Liver (tissue), 9 donors: ENCODE measurements around the gene MKKS. TPM values are rescaled to one million over a fixed set of nuclear protein-coding genes. Genes with fewer than 3 reads are reported as not detected.

ENCODE experiments used
- DNase-seq: peaks from one replicate; pipeline ENCODE4 v3.0.0-alpha.2; 2017; ENCODE audit warnings: low spot score
- H3K27ac ChIP-seq, 2 donors: one replicate each; pipeline ENCODE4 v1.7.0; 2013; ENCODE audit warnings: inconsistent platforms in 2 of 2, low read length in 2 of 2, control low read depth in 1 of 2, low read depth in 1 of 2, mild to moderate bottlenecking in 1 of 2
- H3K27me3 ChIP-seq, 4 donors: one replicate each; pipeline versions ENCODE4 v1.6.1 to v1.7.0; 2013; ENCODE audit warnings: low read length in 3 of 4, inconsistent platforms in 1 of 4, mild to moderate bottlenecking in 1 of 4, moderate library complexity in 1 of 4; ENCODE audit not compliant: control insufficient read depth in 4 of 4, insufficient read depth in 4 of 4
- H3K36me3 ChIP-seq, 4 donors: one replicate each; pipeline versions ENCODE4 v1.6.1 to v1.7.0; 2013; ENCODE audit warnings: low read length in 3 of 4, mild to moderate bottlenecking in 3 of 4, low read depth in 1 of 4, moderate library complexity in 1 of 4; ENCODE audit not compliant: control insufficient read depth in 4 of 4, insufficient read depth in 3 of 4
- H3K4me1 ChIP-seq, 4 donors: one replicate each; pipeline versions ENCODE4 v1.6.1 to v1.7.0; 2013; ENCODE audit warnings: low read length in 3 of 4, mild to moderate bottlenecking in 3 of 4, moderate library complexity in 1 of 4; ENCODE audit not compliant: control insufficient read depth in 4 of 4, insufficient read depth in 4 of 4
- H3K4me3 ChIP-seq, 3 donors: one replicate each; pipeline versions ENCODE4 v1.6.1 to v1.7.0; 2013; ENCODE audit warnings: low read length in 3 of 3, control low read depth in 1 of 3, low read depth in 1 of 3, mild to moderate bottlenecking in 1 of 3
- H3K9ac ChIP-seq, 2 donors: one replicate each; pipeline ENCODE4 v1.7.0; 2013; ENCODE audit warnings: low read length in 2 of 2, mild to moderate bottlenecking in 2 of 2, moderate library complexity in 2 of 2, control low read depth in 1 of 2, low read depth in 1 of 2
- H3K9me3 ChIP-seq, 4 donors: one replicate each; pipeline versions ENCODE4 v1.6.1 to v1.7.0; 2013; ENCODE audit warnings: low read length in 3 of 4; ENCODE audit not compliant: control insufficient read depth in 4 of 4
- EGR1 ChIP-seq, 2 donors: IDR thresholded peaks; 2 replicates each; pipeline ENCODE4 v1.6.1; 2016 to 2018; ENCODE audit warnings: antibody characterized with exemption in 2 of 2, low read depth in 2 of 2
- FOXA1 ChIP-seq: IDR thresholded peaks from 2 replicates; pipeline ENCODE4 v1.6.1; 2016; ENCODE audit warnings: antibody characterized with exemption
- FOXA2 ChIP-seq: IDR thresholded peaks from 2 replicates; pipeline ENCODE4 v1.6.1; 2016; ENCODE audit warnings: antibody characterized with exemption
- GABPA ChIP-seq, 2 donors: IDR thresholded peaks in 1 of 2; conservative IDR thresholded peaks in 1 of 2; 2 replicates each; pipeline ENCODE4 v1.6.1; 2016; ENCODE audit warnings: antibody characterized with exemption in 2 of 2, mild to moderate bottlenecking in 1 of 2, moderate library complexity in 1 of 2
- HNF4A ChIP-seq, 2 donors: conservative IDR thresholded peaks; 2 replicates each; pipeline ENCODE4 v1.6.1; 2016; ENCODE audit warnings: antibody characterized with exemption in 2 of 2, mild to moderate bottlenecking in 2 of 2
- HNF4G ChIP-seq: IDR thresholded peaks from 2 replicates; pipeline ENCODE4 v1.6.1; 2016; ENCODE audit warnings: antibody characterized with exemption
- NR2F2 ChIP-seq: IDR thresholded peaks from 2 replicates; pipeline ENCODE4 v1.6.1; 2016; ENCODE audit warnings: antibody characterized with exemption
- RAD21 ChIP-seq, 2 donors: IDR thresholded peaks; 2 replicates each; pipeline ENCODE4 v1.6.1; 2016; ENCODE audit warnings: antibody characterized with exemption in 2 of 2, mild to moderate bottlenecking in 2 of 2
- RXRA ChIP-seq, 2 donors: IDR thresholded peaks; 2 replicates each; pipeline ENCODE4 v1.6.1; 2017 to 2018; ENCODE audit warnings: antibody characterized with exemption in 2 of 2, mild to moderate bottlenecking in 1 of 2
- SP1 ChIP-seq: IDR thresholded peaks from 2 replicates; pipeline ENCODE4 v1.6.1; 2018; ENCODE audit warnings: antibody characterized with exemption, mild to moderate bottlenecking
- TAF1 ChIP-seq: conservative IDR thresholded peaks from 2 replicates; pipeline ENCODE4 v1.6.1; 2016; ENCODE audit warnings: antibody characterized with exemption, mild to moderate bottlenecking
- YY1 ChIP-seq: IDR thresholded peaks from 2 replicates; pipeline ENCODE4 v1.6.1; 2016; ENCODE audit warnings: antibody characterized with exemption, mild to moderate bottlenecking
- WGBS: extraction: QIAGEN DNeasy Blood & Tissue Kit; methylation state at CpG from one replicate; pipeline ENCODE4 v1.1.7; 2013; 5-methylcytosine and 5-hydroxymethylcytosine counted together
- polyA plus RNA-seq, 2 donors: library from polyadenylated mRNA; stranded (reverse) in 1 of 2; unstranded in 1 of 2; fragments of 200-250 nt in 1 of 2; fragments of >200 nt in 1 of 2; fragmentation: Nextera tagmentation in 1 of 2; extraction: Ambion mirVana in 1 of 2; gene quantifications; one replicate each; pipeline versions ENCODE4 v1.2.1 to v1.2.3, GENCODE V29; 2013 to 2015
- total RNA-seq, 2 donors: library from RNA; depleted of rRNA; stranded (reverse); fragments of >200 nt; gene quantifications; one replicate each; pipeline ENCODE4 v1.2.3, GENCODE V29; 2014
- TF ChIP-seq, protein P1 (sequence below): IDR thresholded peaks from 2 replicates; pipeline ENCODE4 v1.6.1; 2016; ENCODE audit warnings: antibody characterized with exemption
- TF ChIP-seq, protein P2 (sequence below): IDR thresholded peaks from 2 replicates; pipeline ENCODE4 v1.6.1; 2016; ENCODE audit warnings: antibody characterized with exemption
- TF ChIP-seq, protein P3 (sequence below): IDR thresholded peaks from 2 replicates; pipeline ENCODE4 v1.6.1; 2016; ENCODE audit warnings: antibody characterized with exemption
- TF ChIP-seq, protein P4 (sequence below): IDR thresholded peaks from 2 replicates; pipeline ENCODE4 v1.6.1; 2016; ENCODE audit warnings: antibody characterized with exemption, mild to moderate bottlenecking
- TF ChIP-seq, protein P5 (sequence below): fragments of 150-350 bp; IDR thresholded peaks from 2 replicates; pipeline ENCODE4 v1.5.1; 2017; ENCODE audit warnings: improper control_type of control experiment, low read depth, low read length; ENCODE audit not compliant: missing input control
- donor health status: healthy.
- donor health status: healthy.
- donor health status: healthy.
- donor health status: healthy.
- donor health status: healthy.

MKKS gene
- total and polyA plus RNA-seq, 4 donors = 8.3 to 19.1 (median 14.7) TPM

DNA sequence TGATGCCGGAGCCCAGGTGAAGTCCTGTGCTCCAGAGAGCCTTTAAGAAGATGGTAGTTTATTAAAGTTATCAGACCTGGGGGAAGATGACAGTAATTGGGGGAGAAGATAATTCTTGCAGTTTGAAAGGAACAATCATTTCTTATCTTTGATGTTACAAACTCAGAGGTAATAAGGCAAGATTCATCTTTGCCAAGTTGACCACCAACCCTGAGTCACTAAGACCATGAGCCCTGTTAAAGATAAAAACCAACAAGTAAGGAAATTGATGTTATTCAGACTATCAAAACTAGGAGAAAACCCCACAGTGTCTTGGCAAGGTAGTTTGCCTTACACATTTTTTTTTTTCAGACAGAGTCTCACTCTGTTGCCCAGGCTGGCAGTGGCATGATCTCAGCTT lies 73.1 kb downstream of the MKKS start:
- no peaks in the 10 kb centered on the region for H3K27me3 ChIP-seq
- H3K9ac ChIP-seq = no peak overlapping the region
- H3K27ac ChIP-seq = no peak overlapping the region
- H3K4me1 ChIP-seq = peaks cover 0 to 6% (median 3%) of the 10 kb centered on the region in 4 donors
- H3K4me3 ChIP-seq = no peak overlapping the region
- no peaks in the 10 kb centered on the region for H3K9me3 ChIP-seq
- 92% methylated on average over 1 of the region's 1 CpG for WGBS
- TF ChIP-seq, protein P1, sequence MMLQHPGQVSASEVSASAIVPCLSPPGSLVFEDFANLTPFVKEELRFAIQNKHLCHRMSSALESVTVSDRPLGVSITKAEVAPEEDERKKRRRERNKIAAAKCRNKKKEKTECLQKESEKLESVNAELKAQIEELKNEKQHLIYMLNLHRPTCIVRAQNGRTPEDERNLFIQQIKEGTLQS = no peak
- TF ChIP-seq FOXA2 = no peak
- no peak for TF ChIP-seq YY1
- TF ChIP-seq RXRA (IDR thresholded peaks at IDR 0.05) = no peak
- no peak for TF ChIP-seq SP1
- TF ChIP-seq EGR1 (IDR thresholded peaks at IDR 0.05; ENCODE audit: low read depth in 2 of 2) = no peak
- TF ChIP-seq, protein P2, sequence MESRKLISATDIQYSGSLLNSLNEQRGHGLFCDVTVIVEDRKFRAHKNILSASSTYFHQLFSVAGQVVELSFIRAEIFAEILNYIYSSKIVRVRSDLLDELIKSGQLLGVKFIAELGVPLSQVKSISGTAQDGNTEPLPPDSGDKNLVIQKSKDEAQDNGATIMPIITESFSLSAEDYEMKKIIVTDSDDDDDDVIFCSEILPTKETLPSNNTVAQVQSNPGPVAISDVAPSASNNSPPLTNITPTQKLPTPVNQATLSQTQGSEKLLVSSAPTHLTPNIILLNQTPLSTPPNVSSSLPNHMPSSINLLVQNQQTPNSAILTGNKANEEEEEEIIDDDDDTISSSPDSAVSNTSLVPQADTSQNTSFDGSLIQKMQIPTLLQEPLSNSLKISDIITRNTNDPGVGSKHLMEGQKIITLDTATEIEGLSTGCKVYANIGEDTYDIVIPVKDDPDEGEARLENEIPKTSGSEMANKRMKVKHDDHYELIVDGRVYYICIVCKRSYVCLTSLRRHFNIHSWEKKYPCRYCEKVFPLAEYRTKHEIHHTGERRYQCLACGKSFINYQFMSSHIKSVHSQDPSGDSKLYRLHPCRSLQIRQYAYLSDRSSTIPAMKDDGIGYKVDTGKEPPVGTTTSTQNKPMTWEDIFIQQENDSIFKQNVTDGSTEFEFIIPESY = no peak
- TF ChIP-seq, protein P3, sequence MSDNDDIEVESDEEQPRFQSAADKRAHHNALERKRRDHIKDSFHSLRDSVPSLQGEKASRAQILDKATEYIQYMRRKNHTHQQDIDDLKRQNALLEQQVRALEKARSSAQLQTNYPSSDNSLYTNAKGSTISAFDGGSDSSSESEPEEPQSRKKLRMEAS = no peak
- no peak for TF ChIP-seq HNF4G
- TF ChIP-seq, protein P4, sequence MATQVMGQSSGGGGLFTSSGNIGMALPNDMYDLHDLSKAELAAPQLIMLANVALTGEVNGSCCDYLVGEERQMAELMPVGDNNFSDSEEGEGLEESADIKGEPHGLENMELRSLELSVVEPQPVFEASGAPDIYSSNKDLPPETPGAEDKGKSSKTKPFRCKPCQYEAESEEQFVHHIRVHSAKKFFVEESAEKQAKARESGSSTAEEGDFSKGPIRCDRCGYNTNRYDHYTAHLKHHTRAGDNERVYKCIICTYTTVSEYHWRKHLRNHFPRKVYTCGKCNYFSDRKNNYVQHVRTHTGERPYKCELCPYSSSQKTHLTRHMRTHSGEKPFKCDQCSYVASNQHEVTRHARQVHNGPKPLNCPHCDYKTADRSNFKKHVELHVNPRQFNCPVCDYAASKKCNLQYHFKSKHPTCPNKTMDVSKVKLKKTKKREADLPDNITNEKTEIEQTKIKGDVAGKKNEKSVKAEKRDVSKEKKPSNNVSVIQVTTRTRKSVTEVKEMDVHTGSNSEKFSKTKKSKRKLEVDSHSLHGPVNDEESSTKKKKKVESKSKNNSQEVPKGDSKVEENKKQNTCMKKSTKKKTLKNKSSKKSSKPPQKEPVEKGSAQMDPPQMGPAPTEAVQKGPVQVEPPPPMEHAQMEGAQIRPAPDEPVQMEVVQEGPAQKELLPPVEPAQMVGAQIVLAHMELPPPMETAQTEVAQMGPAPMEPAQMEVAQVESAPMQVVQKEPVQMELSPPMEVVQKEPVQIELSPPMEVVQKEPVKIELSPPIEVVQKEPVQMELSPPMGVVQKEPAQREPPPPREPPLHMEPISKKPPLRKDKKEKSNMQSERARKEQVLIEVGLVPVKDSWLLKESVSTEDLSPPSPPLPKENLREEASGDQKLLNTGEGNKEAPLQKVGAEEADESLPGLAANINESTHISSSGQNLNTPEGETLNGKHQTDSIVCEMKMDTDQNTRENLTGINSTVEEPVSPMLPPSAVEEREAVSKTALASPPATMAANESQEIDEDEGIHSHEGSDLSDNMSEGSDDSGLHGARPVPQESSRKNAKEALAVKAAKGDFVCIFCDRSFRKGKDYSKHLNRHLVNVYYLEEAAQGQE = no peak
- TF ChIP-seq FOXA1 = no peak
- TF ChIP-seq GABPA (IDR thresholded peaks at IDR 0.05 in 1 of 2, conservative IDR thresholded peaks at IDR 0.05 in 1 of 2) = no peak
- TF ChIP-seq RAD21 (IDR thresholded peaks at IDR 0.05) = no peak
- TF ChIP-seq, protein P5, sequence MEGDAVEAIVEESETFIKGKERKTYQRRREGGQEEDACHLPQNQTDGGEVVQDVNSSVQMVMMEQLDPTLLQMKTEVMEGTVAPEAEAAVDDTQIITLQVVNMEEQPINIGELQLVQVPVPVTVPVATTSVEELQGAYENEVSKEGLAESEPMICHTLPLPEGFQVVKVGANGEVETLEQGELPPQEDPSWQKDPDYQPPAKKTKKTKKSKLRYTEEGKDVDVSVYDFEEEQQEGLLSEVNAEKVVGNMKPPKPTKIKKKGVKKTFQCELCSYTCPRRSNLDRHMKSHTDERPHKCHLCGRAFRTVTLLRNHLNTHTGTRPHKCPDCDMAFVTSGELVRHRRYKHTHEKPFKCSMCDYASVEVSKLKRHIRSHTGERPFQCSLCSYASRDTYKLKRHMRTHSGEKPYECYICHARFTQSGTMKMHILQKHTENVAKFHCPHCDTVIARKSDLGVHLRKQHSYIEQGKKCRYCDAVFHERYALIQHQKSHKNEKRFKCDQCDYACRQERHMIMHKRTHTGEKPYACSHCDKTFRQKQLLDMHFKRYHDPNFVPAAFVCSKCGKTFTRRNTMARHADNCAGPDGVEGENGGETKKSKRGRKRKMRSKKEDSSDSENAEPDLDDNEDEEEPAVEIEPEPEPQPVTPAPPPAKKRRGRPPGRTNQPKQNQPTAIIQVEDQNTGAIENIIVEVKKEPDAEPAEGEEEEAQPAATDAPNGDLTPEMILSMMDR = no peak
- no peak for TF ChIP-seq HNF4A (conservative IDR thresholded peaks at IDR 0.05)
- no peak for TF ChIP-seq TAF1
- TF ChIP-seq NR2F2 = no peak
- DNase-seq = no peak
- H3K36me3 ChIP-seq = no peaks in the 10 kb centered on the region
